ENCODE results near the gene CRELD1. TPM values are rescaled to one million over a fixed set of nuclear protein-coding genes. Genes with fewer than 3 reads are reported as not detected.

Gene CRELD1
- total RNA-seq, 1 experiment from 2014 or later: 18.7 TPM

GRCh38 chr3:9908286-9908685 lies 25.3 kb upstream of the CRELD1 start (continued):
- no peak for TF ChIP-seq YY1 (IDR thresholded peaks at IDR 0.05; ENCODE audit: extremely low read depth, insufficient replicate concordance, low read depth, low read length)
- TF ChIP-seq, protein P1, sequence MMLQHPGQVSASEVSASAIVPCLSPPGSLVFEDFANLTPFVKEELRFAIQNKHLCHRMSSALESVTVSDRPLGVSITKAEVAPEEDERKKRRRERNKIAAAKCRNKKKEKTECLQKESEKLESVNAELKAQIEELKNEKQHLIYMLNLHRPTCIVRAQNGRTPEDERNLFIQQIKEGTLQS (IDR thresholded peaks at IDR 0.05): no peak
- TF ChIP-seq POLR2AphosphoS5 (IDR thresholded peaks at IDR 0.05; ENCODE audit: low read depth, low read length): no peak
- TF ChIP-seq SRF (IDR thresholded peaks at IDR 0.05; ENCODE audit: low read depth): no peak
- no peak for TF ChIP-seq ZNF274 (IDR thresholded peaks at IDR 0.05; ENCODE audit: low read depth, low read length)
- TF ChIP-seq FOSL1 (IDR thresholded peaks at IDR 0.05; ENCODE audit: low read depth): no peak
- TF ChIP-seq, protein P2, sequence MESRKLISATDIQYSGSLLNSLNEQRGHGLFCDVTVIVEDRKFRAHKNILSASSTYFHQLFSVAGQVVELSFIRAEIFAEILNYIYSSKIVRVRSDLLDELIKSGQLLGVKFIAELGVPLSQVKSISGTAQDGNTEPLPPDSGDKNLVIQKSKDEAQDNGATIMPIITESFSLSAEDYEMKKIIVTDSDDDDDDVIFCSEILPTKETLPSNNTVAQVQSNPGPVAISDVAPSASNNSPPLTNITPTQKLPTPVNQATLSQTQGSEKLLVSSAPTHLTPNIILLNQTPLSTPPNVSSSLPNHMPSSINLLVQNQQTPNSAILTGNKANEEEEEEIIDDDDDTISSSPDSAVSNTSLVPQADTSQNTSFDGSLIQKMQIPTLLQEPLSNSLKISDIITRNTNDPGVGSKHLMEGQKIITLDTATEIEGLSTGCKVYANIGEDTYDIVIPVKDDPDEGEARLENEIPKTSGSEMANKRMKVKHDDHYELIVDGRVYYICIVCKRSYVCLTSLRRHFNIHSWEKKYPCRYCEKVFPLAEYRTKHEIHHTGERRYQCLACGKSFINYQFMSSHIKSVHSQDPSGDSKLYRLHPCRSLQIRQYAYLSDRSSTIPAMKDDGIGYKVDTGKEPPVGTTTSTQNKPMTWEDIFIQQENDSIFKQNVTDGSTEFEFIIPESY (IDR thresholded peaks at IDR 0.05; ENCODE audit: extremely low read depth, insufficient replicate concordance, low read length): no peak

- RAD21 ChIA-PET (ENCODE audit: low non-redundant PET in 1 of 2, low total read pairs in 2 of 2, uncharacterized antibody in 2 of 2, unreplicated experiment in 2 of 2): no interaction called here
- CTCF ChIA-PET: interaction anchor here (1.8 kb wide), 1 partner anchor 23 kb away, joined by 3 read pairs; no protein-coding TSS in a partner anchor
- Histone ChIP-seq H4K20me1 (ENCODE audit: insufficient read depth) (no peaks in the 10 kb centered on the region), H3K4me3 (replicated peaks in 1 of 2; ENCODE audit: low read depth in 1 of 2, low read length in 2 of 2) (no peak overlapping the region), H3K27ac (ENCODE audit: low read depth, low read length) (no peak overlapping the region), H3K9me3 (ENCODE audit: control insufficient read depth in 1 of 2, insufficient read depth in 1 of 2, low read depth in 1 of 2, low read length in 2 of 2) (no peaks in the 10 kb centered on the region), H3K4me2 (ENCODE audit: low read length) (no peak overlapping the region), H3K79me2 (ENCODE audit: insufficient read depth, low read length) (no peaks in the 10 kb centered on the region), H3K27me3 (ENCODE audit: insufficient read depth, low read length) (no peaks in the 10 kb centered on the region), H3K4me1 (ENCODE audit: control insufficient read depth in 1 of 2, insufficient read depth in 2 of 2, low read length in 2 of 2) (no peaks in the 10 kb centered on the region), H3K9ac (ENCODE audit: low read length) (no peak overlapping the region), H2AFZ (ENCODE audit: low read depth, low read length, poor library complexity, severe bottlenecking) (no peak overlapping the region), H3K9me2 (ENCODE audit: insufficient read depth) (no peaks in the 10 kb centered on the region), H3K36me3 (ENCODE audit: control insufficient read depth in 1 of 2, insufficient read depth in 2 of 2, low read length in 2 of 2) (peaks cover 0 to 3% of the 10 kb centered on the region in 2 experiments; a peak in 2 of 4 replicates)
- no peak for DNase-seq (ENCODE audit: low read depth, low spot score)
- POLR2A ChIA-PET: no interaction called here
- ATAC-seq: no peak
- intact Hi-C loops (cut with micrococcal nuclease): no loop called here
- BruUV-seq (replicated peaks): no TSS peak
- TF ChIP-seq MAX (IDR thresholded peaks at IDR 0.05) (no peak), SP1 (IDR thresholded peaks at IDR 0.05; ENCODE audit: low read depth) (no peak), RAD21 (IDR thresholded peaks at IDR 0.05; ENCODE audit: low read depth) (no peak), CEBPB (IDR thresholded peaks at IDR 0.05; ENCODE audit: low read depth) (no peak), EZH2phosphoT487 (IDR thresholded peaks at IDR 0.05; ENCODE audit: borderline replicate concordance) (no peak), YY1 (IDR thresholded peaks at IDR 0.05; ENCODE audit: extremely low read depth, insufficient replicate concordance, low read depth, low read length) (no peak), CBX3 (IDR thresholded peaks at IDR 0.05; ENCODE audit: low read depth) (no peak), ELF1 (IDR thresholded peaks at IDR 0.05; ENCODE audit: borderline replicate concordance, low read depth) (no peak), SRF (IDR thresholded peaks at IDR 0.05; ENCODE audit: low read depth) (no peak), EGR1 (IDR thresholded peaks at IDR 0.05; ENCODE audit: low read depth) (no peak)
- TF ChIP-seq, protein P2 (IDR thresholded peaks at IDR 0.05; ENCODE audit: extremely low read depth, insufficient replicate concordance, low read length): no peak
- TF ChIP-seq, protein P3, sequence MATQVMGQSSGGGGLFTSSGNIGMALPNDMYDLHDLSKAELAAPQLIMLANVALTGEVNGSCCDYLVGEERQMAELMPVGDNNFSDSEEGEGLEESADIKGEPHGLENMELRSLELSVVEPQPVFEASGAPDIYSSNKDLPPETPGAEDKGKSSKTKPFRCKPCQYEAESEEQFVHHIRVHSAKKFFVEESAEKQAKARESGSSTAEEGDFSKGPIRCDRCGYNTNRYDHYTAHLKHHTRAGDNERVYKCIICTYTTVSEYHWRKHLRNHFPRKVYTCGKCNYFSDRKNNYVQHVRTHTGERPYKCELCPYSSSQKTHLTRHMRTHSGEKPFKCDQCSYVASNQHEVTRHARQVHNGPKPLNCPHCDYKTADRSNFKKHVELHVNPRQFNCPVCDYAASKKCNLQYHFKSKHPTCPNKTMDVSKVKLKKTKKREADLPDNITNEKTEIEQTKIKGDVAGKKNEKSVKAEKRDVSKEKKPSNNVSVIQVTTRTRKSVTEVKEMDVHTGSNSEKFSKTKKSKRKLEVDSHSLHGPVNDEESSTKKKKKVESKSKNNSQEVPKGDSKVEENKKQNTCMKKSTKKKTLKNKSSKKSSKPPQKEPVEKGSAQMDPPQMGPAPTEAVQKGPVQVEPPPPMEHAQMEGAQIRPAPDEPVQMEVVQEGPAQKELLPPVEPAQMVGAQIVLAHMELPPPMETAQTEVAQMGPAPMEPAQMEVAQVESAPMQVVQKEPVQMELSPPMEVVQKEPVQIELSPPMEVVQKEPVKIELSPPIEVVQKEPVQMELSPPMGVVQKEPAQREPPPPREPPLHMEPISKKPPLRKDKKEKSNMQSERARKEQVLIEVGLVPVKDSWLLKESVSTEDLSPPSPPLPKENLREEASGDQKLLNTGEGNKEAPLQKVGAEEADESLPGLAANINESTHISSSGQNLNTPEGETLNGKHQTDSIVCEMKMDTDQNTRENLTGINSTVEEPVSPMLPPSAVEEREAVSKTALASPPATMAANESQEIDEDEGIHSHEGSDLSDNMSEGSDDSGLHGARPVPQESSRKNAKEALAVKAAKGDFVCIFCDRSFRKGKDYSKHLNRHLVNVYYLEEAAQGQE (IDR thresholded peaks at IDR 0.05; ENCODE audit: low read depth): no peak
Observed at GRCh38 chr3:9909221-9910013, 24.2 kb upstream of the CRELD1 start.

Measured in HCT116 (cell line).